ENCODE measurements around the gene ANKRD9. TPM values are rescaled to one million over a fixed set of nuclear protein-coding genes. Genes with fewer than 3 reads are reported as not detected.

Gene ANKRD9
- total RNA-seq, 1 donor from 2014 or later, result 26.5 TPM

- no peak overlapping the region for H3K4me3 Mint-ChIP-seq (ENCODE audit: low read depth)
- H3K4me1 Mint-ChIP-seq (ENCODE audit: low read depth), result no peaks in the 10 kb centered on the region
- DNase-seq (ENCODE audit: low spot score, unreplicated experiment), result no peak
- H3K27ac Mint-ChIP-seq, result no peak overlapping the region
- no peaks in the 10 kb centered on the region for H3K27me3 Mint-ChIP-seq
- H3K9me3 Mint-ChIP-seq (ENCODE audit: low read depth), result no peaks in the 10 kb centered on the region
- peaks cover 3% of the 10 kb centered on the region for H3K36me3 Mint-ChIP-seq (ENCODE audit: insufficient read depth)
- TF ChIP-seq CTCF (IDR thresholded peaks at IDR 0.05; ENCODE audit: unreplicated experiment), result no peak
Observed at GRCh38 chr14:102496958-102497744, 12.4 kb downstream of the ANKRD9 start.

- no peaks in the 10 kb centered on the region for H3K27me3 Mint-ChIP-seq
- peaks cover 3% of the 10 kb centered on the region for H3K36me3 Mint-ChIP-seq (ENCODE audit: insufficient read depth)
- H3K9me3 Mint-ChIP-seq (ENCODE audit: low read depth), result no peaks in the 10 kb centered on the region
- no peak overlapping the region for H3K27ac Mint-ChIP-seq
- H3K4me3 Mint-ChIP-seq (ENCODE audit: low read depth), result no peak overlapping the region
- no peak for DNase-seq (ENCODE audit: low spot score, unreplicated experiment)
- H3K4me1 Mint-ChIP-seq (ENCODE audit: low read depth), result no peaks in the 10 kb centered on the region
- no peak for TF ChIP-seq CTCF (IDR thresholded peaks at IDR 0.05; ENCODE audit: unreplicated experiment)
Observed at GRCh38 chr14:102496331-102496691, 13.3 kb downstream of the ANKRD9 start.

- Mint-ChIP-seq H3K27me3 (no peaks in the 10 kb centered on the region), H3K4me1 (ENCODE audit: low read depth) (no peaks in the 10 kb centered on the region), H3K9me3 (ENCODE audit: low read depth) (no peaks in the 10 kb centered on the region), H3K36me3 (ENCODE audit: insufficient read depth) (peaks cover 3% of the 10 kb centered on the region), H3K27ac (no peak overlapping the region), H3K4me3 (ENCODE audit: low read depth) (no peak overlapping the region)
- DNase-seq (ENCODE audit: low spot score, unreplicated experiment), result no peak
- no peak for TF ChIP-seq CTCF (IDR thresholded peaks at IDR 0.05; ENCODE audit: unreplicated experiment)
Observed at GRCh38 chr14:102495491-102496330, 13.9 kb downstream of the ANKRD9 start.

GRCh38 chr14:102493585-102493984 lies 16.0 kb downstream of the ANKRD9 start:
- no peak for TF ChIP-seq CTCF (IDR thresholded peaks at IDR 0.05; ENCODE audit: unreplicated experiment)
- DNase-seq (ENCODE audit: low spot score, unreplicated experiment), result no peak
- Mint-ChIP-seq H3K36me3 (ENCODE audit: insufficient read depth) (no peaks in the 10 kb centered on the region), H3K27me3 (no peaks in the 10 kb centered on the region), H3K9me3 (ENCODE audit: low read depth) (no peaks in the 10 kb centered on the region), H3K27ac (no peak overlapping the region), H3K4me3 (ENCODE audit: low read depth) (no peak overlapping the region), H3K4me1 (ENCODE audit: low read depth) (no peaks in the 10 kb centered on the region)

GRCh38 chr14:102493096-102493495 lies 16.5 kb downstream of the ANKRD9 start:
- Mint-ChIP-seq H3K36me3 (ENCODE audit: insufficient read depth) (no peaks in the 10 kb centered on the region), H3K4me3 (ENCODE audit: low read depth) (no peak overlapping the region), H3K27ac (no peak overlapping the region), H3K27me3 (no peaks in the 10 kb centered on the region), H3K9me3 (ENCODE audit: low read depth) (no peaks in the 10 kb centered on the region), H3K4me1 (ENCODE audit: low read depth) (no peaks in the 10 kb centered on the region)
- no peak for TF ChIP-seq CTCF (IDR thresholded peaks at IDR 0.05; ENCODE audit: unreplicated experiment)
- DNase-seq (ENCODE audit: low spot score, unreplicated experiment), result no peak

All from progenitor cell of endocrine pancreas (in vitro differentiated cells).